ENCODE measurements around the gene FITM1. TPM values are rescaled to one million over a fixed set of nuclear protein-coding genes. Genes with fewer than 3 reads are reported as not detected.

Gene FITM1
- total RNA-seq, 2 donors from 2014 or later: 0.67 to 1.8 TPM

DNA sequence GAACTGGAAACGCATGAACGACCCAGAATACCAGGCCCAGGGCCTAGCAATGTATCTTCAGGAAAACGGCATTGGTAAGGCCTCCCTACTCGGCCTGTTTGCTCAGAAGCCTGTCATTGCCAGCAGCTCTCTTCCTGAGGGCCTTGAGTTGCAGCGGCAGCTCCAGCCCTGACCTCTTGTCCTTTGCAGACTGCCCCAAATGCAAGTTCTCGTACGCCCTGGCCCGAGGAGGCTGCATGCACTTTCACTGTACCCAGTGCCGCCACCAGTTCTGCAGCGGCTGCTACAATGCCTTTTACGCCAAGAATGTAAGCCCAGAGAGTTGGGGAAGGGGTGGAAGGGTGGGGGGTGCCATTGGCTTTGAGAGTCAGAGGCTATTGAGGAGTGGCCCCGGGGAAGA lies 26.9 kb downstream of the FITM1 start:
- peak overlapping the region in 1 of 2 donors; percentile 62 for H3K27ac Mint-ChIP-seq
- H3K4me1 Mint-ChIP-seq (ENCODE audit: low read depth in 2 of 2): peaks cover 17 to 24% of the 10 kb centered on the region in 2 donors
- peaks cover 14% of the 10 kb centered on the region for H3K36me3 Mint-ChIP-seq
- H3K9me3 Mint-ChIP-seq: no peaks in the 10 kb centered on the region
- no peak for ATAC-seq
- H3K27me3 Mint-ChIP-seq: no peaks in the 10 kb centered on the region
- no peak overlapping the region for H3K4me3 Mint-ChIP-seq
- no peak for DNase-seq (ENCODE audit: low spot score)

GRCh38 chr14:24159777-24160498 lies 29.5 kb downstream of the FITM1 start:
- DNase-seq (ENCODE audit: low spot score) (no peak), ATAC-seq (no peak)
- H3K4me3 Mint-ChIP-seq: no peak overlapping the region
- H3K4me1 Mint-ChIP-seq (ENCODE audit: low read depth in 2 of 2): peaks cover 26 to 41% of the 10 kb centered on the region in 2 donors
- peak overlapping the region; percentile 95 to 97 for H3K27ac Mint-ChIP-seq
- peaks cover 23% of the 10 kb centered on the region for H3K36me3 Mint-ChIP-seq
- no peaks in the 10 kb centered on the region for H3K27me3 Mint-ChIP-seq
- no peaks in the 10 kb centered on the region for H3K9me3 Mint-ChIP-seq

DNA sequence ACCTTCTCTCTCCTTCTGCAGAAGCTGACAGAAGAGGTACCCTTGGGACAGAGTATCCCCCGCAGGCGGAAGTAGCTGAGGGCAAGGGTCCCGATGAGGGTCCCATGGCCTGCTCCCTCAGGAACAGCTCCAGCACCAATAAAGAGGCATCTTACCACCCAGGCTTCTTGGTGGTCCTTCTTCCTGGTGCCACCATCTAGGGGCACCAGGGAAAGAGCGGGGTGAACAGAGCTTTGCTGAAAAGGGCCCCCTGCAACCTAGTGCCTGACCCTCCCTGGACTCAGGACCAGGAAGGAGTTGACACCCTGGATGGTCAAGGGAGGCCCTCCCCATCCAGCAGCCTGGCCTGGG lies 30.0 kb downstream of the FITM1 start:
- peaks cover 26 to 42% of the 10 kb centered on the region in 2 donors for H3K4me1 Mint-ChIP-seq (ENCODE audit: low read depth in 2 of 2)
- H3K4me3 Mint-ChIP-seq: no peak overlapping the region
- DNase-seq (ENCODE audit: low spot score): no peak
- H3K36me3 Mint-ChIP-seq: peaks cover 21% of the 10 kb centered on the region
- H3K27ac Mint-ChIP-seq: peak overlapping the region; percentile 95 to 97
- no peaks in the 10 kb centered on the region for H3K27me3 Mint-ChIP-seq
- peak in 1 of 2 donors; percentile 1 for ATAC-seq
- H3K9me3 Mint-ChIP-seq: no peaks in the 10 kb centered on the region

GRCh38 chr14:24160850-24161804 lies 30.7 kb downstream of the FITM1 start, which contains the start of gene IRF9:
TSS of gene IRF9 (plus strand) at chr14:24161265. CDS start at chr14:24162145, 880 bp downstream.
- peaks cover 15% of the 10 kb centered on the region for H3K36me3 Mint-ChIP-seq
- DNase-seq (ENCODE audit: low spot score) (peak; percentile 96), ATAC-seq (peak; percentile 91 to 93)
- no peaks in the 10 kb centered on the region for H3K27me3 Mint-ChIP-seq
- H3K4me3 Mint-ChIP-seq: peak within 1 kb of the TSS; percentile 96
- H3K9me3 Mint-ChIP-seq: no peaks in the 10 kb centered on the region
- peaks cover 26 to 41% of the 10 kb centered on the region in 2 donors for H3K4me1 Mint-ChIP-seq (ENCODE audit: low read depth in 2 of 2)
- peak within 1 kb of the TSS; percentile 95 to 97 for H3K27ac Mint-ChIP-seq

DNA sequence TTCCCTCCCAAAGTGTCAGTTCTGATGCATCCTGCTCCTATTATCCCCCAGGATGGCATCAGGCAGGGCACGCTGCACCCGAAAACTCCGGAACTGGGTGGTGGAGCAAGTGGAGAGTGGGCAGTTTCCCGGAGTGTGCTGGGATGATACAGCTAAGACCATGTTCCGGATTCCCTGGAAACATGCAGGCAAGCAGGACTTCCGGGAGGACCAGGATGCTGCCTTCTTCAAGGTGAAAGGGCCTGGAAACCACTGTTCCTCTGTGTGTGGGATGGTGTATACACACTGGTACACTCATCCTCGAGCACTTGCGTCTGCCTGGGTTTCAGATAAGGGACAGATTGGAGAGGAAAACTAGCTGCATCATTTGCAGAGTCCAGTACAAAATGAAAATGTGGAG lies 31.6 kb downstream of the FITM1 start:
- DNase-seq (ENCODE audit: low spot score) (no peak), ATAC-seq (no peak)
- no peaks in the 10 kb centered on the region for H3K27me3 Mint-ChIP-seq
- no peaks in the 10 kb centered on the region for H3K9me3 Mint-ChIP-seq
- peaks cover 26 to 38% of the 10 kb centered on the region in 2 donors for H3K4me1 Mint-ChIP-seq (ENCODE audit: low read depth in 2 of 2)
- H3K36me3 Mint-ChIP-seq: peaks cover 9% of the 10 kb centered on the region
- peak overlapping the region; percentile 96 for H3K4me3 Mint-ChIP-seq
- peak overlapping the region; percentile 95 to 97 for H3K27ac Mint-ChIP-seq

GRCh38 chr14:24164518-24164991 lies 34.1 kb downstream of the FITM1 start:
- peaks cover 39 to 49% of the 10 kb centered on the region in 2 donors for H3K4me1 Mint-ChIP-seq (ENCODE audit: low read depth in 2 of 2)

DNA sequence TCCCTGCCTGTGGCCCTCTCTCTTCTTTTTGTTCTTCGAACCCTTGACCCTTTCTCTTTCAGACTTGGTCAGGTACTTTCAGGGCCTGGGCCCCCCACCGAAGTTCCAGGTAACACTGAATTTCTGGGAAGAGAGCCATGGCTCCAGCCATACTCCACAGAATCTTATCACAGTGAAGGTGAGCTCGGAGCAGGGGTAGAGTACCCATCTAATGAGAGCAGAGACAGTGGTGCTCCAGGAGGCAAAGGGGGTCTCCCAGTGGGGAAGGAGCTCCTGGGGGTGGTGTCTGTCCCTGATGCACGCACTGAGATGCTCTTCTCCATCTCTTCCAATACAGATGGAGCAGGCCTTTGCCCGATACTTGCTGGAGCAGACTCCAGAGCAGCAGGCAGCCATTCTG lies 35.3 kb downstream of the FITM1 start:
- DNase-seq (ENCODE audit: low spot score): no peak

More at GRCh38 chr14:24164518-24164991, 34.1 kb downstream of the FITM1 start:
- H3K27me3 Mint-ChIP-seq: no peaks in the 10 kb centered on the region
- no peaks in the 10 kb centered on the region for H3K9me3 Mint-ChIP-seq
- peak overlapping the region; percentile 64 to 71 for H3K27ac Mint-ChIP-seq
- ATAC-seq (no peak), DNase-seq (ENCODE audit: low spot score) (no peak)
- peak overlapping the region; percentile 38 for H3K4me3 Mint-ChIP-seq
- H3K36me3 Mint-ChIP-seq: peaks cover 22% of the 10 kb centered on the region

GRCh38 chr14:24167469-24168114 lies 37.1 kb downstream of the FITM1 start:
- DNase-seq (ENCODE audit: low spot score) (no peak), ATAC-seq (no peak)
- Mint-ChIP-seq H3K9me3 (no peaks in the 10 kb centered on the region), H3K4me3 (no peak overlapping the region), H3K27me3 (no peaks in the 10 kb centered on the region), H3K4me1 (ENCODE audit: low read depth in 2 of 2) (peaks cover 27 to 44% of the 10 kb centered on the region in 2 donors), H3K27ac (peak overlapping the region; percentile 52 to 71), H3K36me3 (peaks cover 24% of the 10 kb centered on the region)

More for the DNA sequence above, 35.3 kb downstream of the FITM1 start:
- Mint-ChIP-seq H3K36me3 (peaks cover 24% of the 10 kb centered on the region), H3K27ac (peak overlapping the region in 1 of 2 donors; percentile 71), H3K4me1 (ENCODE audit: low read depth in 2 of 2) (peaks cover 33 to 51% of the 10 kb centered on the region in 2 donors), H3K9me3 (no peaks in the 10 kb centered on the region), H3K27me3 (no peaks in the 10 kb centered on the region), H3K4me3 (no peak overlapping the region)
- no peak for ATAC-seq

DNA sequence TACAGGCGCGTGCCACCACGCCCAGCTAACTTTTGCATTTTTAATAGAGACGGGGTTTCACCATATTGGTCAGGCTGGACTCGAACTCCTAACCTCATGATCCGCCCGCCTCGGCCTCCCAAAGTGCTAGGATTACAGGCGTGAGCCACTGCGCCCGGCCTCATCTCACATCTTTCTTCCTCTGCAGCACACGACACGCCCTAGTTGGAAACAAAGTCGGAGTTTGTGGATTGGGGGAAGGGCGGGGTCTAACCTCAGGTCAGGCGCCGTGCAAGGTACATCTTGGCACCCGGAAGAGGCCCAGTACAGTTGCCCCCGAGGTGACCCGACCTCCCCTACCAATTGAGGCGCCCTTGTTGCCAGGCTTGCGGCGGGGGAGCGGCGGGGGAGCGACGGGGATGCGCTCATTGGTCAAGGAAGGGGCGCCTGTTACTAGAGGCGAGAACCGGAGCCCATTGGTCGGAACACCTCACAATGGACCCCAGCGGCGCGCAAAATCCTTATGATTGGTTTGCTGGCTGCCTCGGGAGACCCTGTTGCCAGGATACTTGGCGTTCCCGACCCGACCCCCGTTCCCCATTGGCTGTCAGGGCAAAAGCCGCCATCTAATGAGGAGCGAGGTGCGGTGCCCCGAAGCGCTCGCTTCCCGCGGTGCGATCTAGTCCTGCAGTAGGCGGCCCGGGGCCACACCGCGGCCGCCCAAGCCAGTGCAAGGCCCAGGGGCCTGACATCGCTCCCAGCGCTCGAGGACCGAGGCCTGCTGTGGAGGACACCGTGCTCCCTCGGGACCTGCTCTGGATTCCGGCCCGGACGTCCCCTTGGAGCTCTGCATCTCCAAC lies 41.2 kb downstream of the FITM1 start, which contains the start of gene REC8:
Gene REC8, plus strand, starts transcription at position 659 of the 839 bp plus-strand sequence. CDS start 473 bp downstream, outside the sequence.
- Mint-ChIP-seq H3K27ac (peak within 1 kb of the TSS; percentile 56 to 74), H3K4me1 (ENCODE audit: low read depth in 2 of 2) (peaks cover 19 to 21% of the 10 kb centered on the region in 2 donors), H3K9me3 (no peaks in the 10 kb centered on the region), H3K27me3 (no peaks in the 10 kb centered on the region), H3K4me3 (peak within 1 kb of the TSS; percentile 81), H3K36me3 (peaks cover 15% of the 10 kb centered on the region)
- DNase-seq (ENCODE audit: low spot score) (peak; percentile 76), ATAC-seq (peak; percentile 83 to 86)

DNA sequence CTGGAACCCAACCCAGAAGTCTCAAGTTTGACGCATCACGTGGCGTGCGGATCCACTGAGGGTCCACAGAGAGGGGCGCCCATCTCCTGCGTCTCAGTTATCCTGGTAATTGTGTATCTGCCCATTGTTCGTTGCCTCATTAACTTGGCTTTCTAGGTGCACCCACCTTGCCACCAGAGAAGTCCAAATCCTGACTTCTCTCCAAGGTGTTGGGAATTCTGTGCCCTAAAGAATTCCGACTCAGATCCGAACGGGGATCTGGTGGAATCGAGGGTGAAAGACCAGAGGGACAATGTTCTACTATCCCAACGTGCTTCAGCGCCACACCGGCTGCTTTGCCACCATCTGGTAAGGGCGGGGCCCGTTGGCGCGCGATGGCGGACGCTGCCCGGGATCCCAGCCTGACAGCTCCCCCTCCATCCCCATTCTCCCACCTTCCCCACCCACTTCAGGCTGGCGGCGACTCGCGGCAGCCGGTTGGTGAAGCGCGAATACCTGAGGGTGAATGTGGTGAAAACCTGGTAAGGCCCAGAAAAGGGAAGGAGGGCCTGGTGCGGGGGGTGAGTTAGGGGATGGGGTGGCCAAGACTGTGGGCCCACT lies 41.9 kb downstream of the FITM1 start:
- ATAC-seq (no peak), DNase-seq (ENCODE audit: low spot score) (no peak)
- Mint-ChIP-seq H3K9me3 (no peaks in the 10 kb centered on the region), H3K36me3 (peaks cover 13% of the 10 kb centered on the region), H3K27me3 (no peaks in the 10 kb centered on the region), H3K4me3 (peak overlapping the region; percentile 81), H3K4me1 (ENCODE audit: low read depth in 2 of 2) (peaks cover 18 to 20% of the 10 kb centered on the region in 2 donors), H3K27ac (peak overlapping the region in 1 of 2 donors; percentile 56)

- no peak for DNase-seq (ENCODE audit: low spot score)
- Mint-ChIP-seq H3K27ac (peak overlapping the region in 1 of 2 donors; percentile 56), H3K9me3 (no peaks in the 10 kb centered on the region), H3K36me3 (peaks cover 8% of the 10 kb centered on the region), H3K4me1 (ENCODE audit: low read depth in 2 of 2) (peaks cover 13 to 16% of the 10 kb centered on the region in 2 donors), H3K27me3 (no peaks in the 10 kb centered on the region), H3K4me3 (peak overlapping the region; percentile 44)
- ATAC-seq: no peak
Observed at GRCh38 chr14:24172871-24173281, 42.4 kb downstream of the FITM1 start.

GRCh38 chr14:24176599-24176998 lies 46.1 kb downstream of the FITM1 start:
- Mint-ChIP-seq H3K27me3 (no peaks in the 10 kb centered on the region), H3K4me3 (no peak overlapping the region), H3K4me1 (ENCODE audit: low read depth in 2 of 2) (peaks cover 1 to 15% of the 10 kb centered on the region in 2 donors), H3K36me3 (peaks cover 6% of the 10 kb centered on the region), H3K27ac (no peak overlapping the region), H3K9me3 (no peaks in the 10 kb centered on the region)
- DNase-seq (ENCODE audit: low spot score) (no peak), ATAC-seq (no peak)

All from natural killer cell treated with Interleukin-12 subunit alpha and Interleukin-12 subunit beta and Interleukin-15 and Interleukin-18, amount 100 ng/mL, for 72 hours (primary cell).